GM23338 (cell line): ENCODE data around the gene DNAAF5. TPM values are rescaled to one million over a fixed set of nuclear protein-coding genes. Genes with fewer than 3 reads are reported as not detected.

Experiments used
- ATAC-seq: fragments of 200-7000 bp; cut with Tn5 transposase; 3 replicates; pipeline ENCODE4 v1.9.1; 2020
- DNase-seq: peaks from one replicate; pipeline ENCODE4 v3.0.0-alpha.2; 2015; ENCODE audit warnings: low spot score
- H2AFZ ChIP-seq: fragments of 200-600 bp; sonication (generic); 2 replicates; pipeline ENCODE4 v1.8.0; 2016; ENCODE audit warnings: antibody characterized with exemption, mild to moderate bottlenecking, moderate library complexity
- H3F3A ChIP-seq: fragments of 200-600 bp; sonication (generic); replicated peaks from 2 replicates; pipeline ENCODE4 v1.8.0; 2017; ENCODE audit warnings: antibody characterized with exemption, mixed run types, low read depth
- H3K27ac ChIP-seq: fragments of 200-600 bp; sonication (generic); 2 replicates; pipeline ENCODE4 v1.6.1; 2016; ENCODE audit warnings: low read depth
- H3K27me3 ChIP-seq: fragments of 200-600 bp; sonication (generic); 2 replicates; pipeline ENCODE4 v1.8.0; 2016; ENCODE audit warnings: mild to moderate bottlenecking, mixed run types, moderate library complexity; ENCODE audit not compliant: insufficient read depth
- H3K36me3 ChIP-seq: fragments of 200-600 bp; sonication (generic); 2 replicates; pipeline ENCODE4 v1.8.0; 2016; ENCODE audit warnings: mild to moderate bottlenecking; ENCODE audit not compliant: insufficient read depth
- H3K4me1 ChIP-seq: fragments of 200-600 bp; sonication (generic); 2 replicates; pipeline ENCODE4 v1.8.0; 2016; ENCODE audit warnings: mild to moderate bottlenecking, moderate library complexity; ENCODE audit not compliant: insufficient read depth
- H3K4me2 ChIP-seq: fragments of 200-600 bp; sonication (generic); 2 replicates; pipeline ENCODE4 v1.7.1; 2017; ENCODE audit warnings: mixed run types
- H3K4me3 ChIP-seq: fragments of 200-600 bp; sonication (generic); 2 replicates; pipeline ENCODE4 v1.6.1; 2016; ENCODE audit warnings: mixed run types
- H3K79me2 ChIP-seq: fragments of 200-600 bp; sonication (generic); replicated peaks from 2 replicates; pipeline ENCODE4 v1.8.0; 2017; ENCODE audit warnings: mild to moderate bottlenecking; ENCODE audit not compliant: insufficient read depth
- H3K9me2 ChIP-seq: fragments of 200-600 bp; sonication (generic); 2 replicates; pipeline ENCODE4 v1.8.0; 2017; ENCODE audit not compliant: insufficient read depth
- H4K20me1 ChIP-seq: fragments of 200-600 bp; sonication (generic); replicated peaks from 2 replicates; pipeline ENCODE4 v1.8.0; 2017; ENCODE audit warnings: mild to moderate bottlenecking; ENCODE audit not compliant: insufficient read depth
- H3K27ac Mint-ChIP-seq: 2 replicates; pipeline ENCODE4 v1.8.0; 2020; ENCODE audit warnings: inconsistent platforms, mild to moderate bottlenecking, moderate library complexity, mixed read lengths
- H3K27me3 Mint-ChIP-seq: 3 replicates; pipeline ENCODE4 v1.8.0; 2022; ENCODE audit warnings: low read depth, mild to moderate bottlenecking, moderate library complexity, mixed read lengths, inconsistent platforms; ENCODE audit not compliant: insufficient read depth, poor library complexity
- H3K36me3 Mint-ChIP-seq: 3 replicates; pipeline ENCODE4 v1.8.0; 2021; ENCODE audit warnings: low read depth, mild to moderate bottlenecking, inconsistent platforms, moderate library complexity, mixed read lengths
- H3K4me1 Mint-ChIP-seq: 3 replicates; pipeline ENCODE4 v1.8.0; 2020; ENCODE audit warnings: mild to moderate bottlenecking, inconsistent platforms, mixed read lengths
- H3K4me3 Mint-ChIP-seq: 3 replicates; pipeline ENCODE4 v1.8.0; 2021; ENCODE audit warnings: moderate library complexity, mild to moderate bottlenecking, inconsistent platforms, mixed read lengths
- H3K9me3 Mint-ChIP-seq: 3 replicates; pipeline ENCODE4 v1.8.0; 2020; ENCODE audit warnings: moderate library complexity, mild to moderate bottlenecking, inconsistent platforms, mixed read lengths
- CTCF ChIP-seq, 2 experiments: fragments of 200-600 bp in 1 of 2; sonication (generic) in 1 of 2; conservative IDR thresholded peaks; 2 replicates each; pipeline versions ENCODE4 v1.5.1 to v1.6.1; 2016 to 2017; ENCODE audit warnings: antibody characterized with exemption in 2 of 2, low read depth in 2 of 2, mild to moderate bottlenecking in 2 of 2, moderate library complexity in 1 of 2
- EZH2 ChIP-seq: fragments of 200-600 bp; sonication (generic); IDR thresholded peaks from one replicate; pipeline ENCODE4 v1.8.0; 2017; ENCODE audit warnings: antibody characterized with exemption, mild to moderate bottlenecking, low read depth; ENCODE audit not compliant: unreplicated experiment
- NANOG ChIP-seq: IDR thresholded peaks from 2 replicates; pipeline ENCODE4 v1.6.1; 2016; ENCODE audit warnings: antibody characterized with exemption, borderline replicate concordance
- POLR2AphosphoS5 ChIP-seq: IDR thresholded peaks from 2 replicates; pipeline ENCODE4 v1.6.1; 2016; ENCODE audit warnings: antibody characterized with exemption, low read depth
- STAT1 ChIP-seq: IDR thresholded peaks from one replicate; pipeline ENCODE4 v1.6.1; 2016; ENCODE audit warnings: antibody characterized with exemption; ENCODE audit not compliant: unreplicated experiment
- ZNF114 ChIP-seq: fragments of 250-450 bp; sonication (Bioruptor Pico); IDR thresholded peaks from 2 replicates; pipeline ENCODE4 v1.5.0; 2020; ENCODE audit warnings: mild to moderate bottlenecking, moderate library complexity
- ZNF331 ChIP-seq: fragments of 250-450 bp; sonication (Bioruptor Pico); IDR thresholded peaks from 2 replicates; pipeline ENCODE4 v1.5.0; 2020; ENCODE audit warnings: low read depth, mild to moderate bottlenecking, moderate library complexity
- polyA plus RNA-seq: library from polyadenylated mRNA; unstranded; fragments of >200 nt; fragmentation: Nextera tagmentation; extraction: Ambion mirVana; gene quantifications from 2 replicates; pipeline ENCODE4 v1.2.1, GENCODE V29; 2016
- total RNA-seq: library from RNA; depleted of rRNA; stranded (reverse); fragments of >200 nt; shearing (Covaris generic); gene quantifications from 2 replicates; pipeline ENCODE4 v1.2.3, GENCODE V29; 2014
- TF ChIP-seq, protein P1 (sequence below): fragments of 250-450 bp; sonication (Bioruptor Pico); IDR thresholded peaks from 2 replicates; pipeline ENCODE4 v1.5.0; 2020; ENCODE audit warnings: mild to moderate bottlenecking, moderate library complexity

DNAAF5 gene
- total and polyA plus RNA-seq, 2 experiments from 2014 or later: 20.4 to 86.7 TPM

DNA sequence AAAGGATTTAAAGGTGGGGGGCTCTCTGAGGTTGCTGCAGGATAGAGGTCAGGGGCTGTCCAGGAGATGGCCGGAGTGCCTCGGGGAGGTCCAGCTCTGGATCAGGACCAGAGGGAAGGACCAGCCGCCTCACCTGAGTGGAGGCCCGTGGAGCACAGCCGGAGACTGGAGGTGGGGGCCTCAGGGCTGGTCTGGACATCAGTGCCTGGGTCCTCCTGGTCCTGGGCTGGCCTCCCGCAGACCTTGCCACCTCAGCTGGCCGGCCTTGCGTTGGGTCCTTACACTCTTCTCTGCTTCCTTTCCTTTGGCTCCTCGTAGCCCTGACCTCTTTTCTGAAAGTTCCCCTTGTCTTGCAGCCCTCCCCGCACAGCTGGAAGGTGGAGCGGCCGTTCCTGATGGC, 107.8 kb downstream of the DNAAF5 start (continued):
- TF ChIP-seq, protein P1, sequence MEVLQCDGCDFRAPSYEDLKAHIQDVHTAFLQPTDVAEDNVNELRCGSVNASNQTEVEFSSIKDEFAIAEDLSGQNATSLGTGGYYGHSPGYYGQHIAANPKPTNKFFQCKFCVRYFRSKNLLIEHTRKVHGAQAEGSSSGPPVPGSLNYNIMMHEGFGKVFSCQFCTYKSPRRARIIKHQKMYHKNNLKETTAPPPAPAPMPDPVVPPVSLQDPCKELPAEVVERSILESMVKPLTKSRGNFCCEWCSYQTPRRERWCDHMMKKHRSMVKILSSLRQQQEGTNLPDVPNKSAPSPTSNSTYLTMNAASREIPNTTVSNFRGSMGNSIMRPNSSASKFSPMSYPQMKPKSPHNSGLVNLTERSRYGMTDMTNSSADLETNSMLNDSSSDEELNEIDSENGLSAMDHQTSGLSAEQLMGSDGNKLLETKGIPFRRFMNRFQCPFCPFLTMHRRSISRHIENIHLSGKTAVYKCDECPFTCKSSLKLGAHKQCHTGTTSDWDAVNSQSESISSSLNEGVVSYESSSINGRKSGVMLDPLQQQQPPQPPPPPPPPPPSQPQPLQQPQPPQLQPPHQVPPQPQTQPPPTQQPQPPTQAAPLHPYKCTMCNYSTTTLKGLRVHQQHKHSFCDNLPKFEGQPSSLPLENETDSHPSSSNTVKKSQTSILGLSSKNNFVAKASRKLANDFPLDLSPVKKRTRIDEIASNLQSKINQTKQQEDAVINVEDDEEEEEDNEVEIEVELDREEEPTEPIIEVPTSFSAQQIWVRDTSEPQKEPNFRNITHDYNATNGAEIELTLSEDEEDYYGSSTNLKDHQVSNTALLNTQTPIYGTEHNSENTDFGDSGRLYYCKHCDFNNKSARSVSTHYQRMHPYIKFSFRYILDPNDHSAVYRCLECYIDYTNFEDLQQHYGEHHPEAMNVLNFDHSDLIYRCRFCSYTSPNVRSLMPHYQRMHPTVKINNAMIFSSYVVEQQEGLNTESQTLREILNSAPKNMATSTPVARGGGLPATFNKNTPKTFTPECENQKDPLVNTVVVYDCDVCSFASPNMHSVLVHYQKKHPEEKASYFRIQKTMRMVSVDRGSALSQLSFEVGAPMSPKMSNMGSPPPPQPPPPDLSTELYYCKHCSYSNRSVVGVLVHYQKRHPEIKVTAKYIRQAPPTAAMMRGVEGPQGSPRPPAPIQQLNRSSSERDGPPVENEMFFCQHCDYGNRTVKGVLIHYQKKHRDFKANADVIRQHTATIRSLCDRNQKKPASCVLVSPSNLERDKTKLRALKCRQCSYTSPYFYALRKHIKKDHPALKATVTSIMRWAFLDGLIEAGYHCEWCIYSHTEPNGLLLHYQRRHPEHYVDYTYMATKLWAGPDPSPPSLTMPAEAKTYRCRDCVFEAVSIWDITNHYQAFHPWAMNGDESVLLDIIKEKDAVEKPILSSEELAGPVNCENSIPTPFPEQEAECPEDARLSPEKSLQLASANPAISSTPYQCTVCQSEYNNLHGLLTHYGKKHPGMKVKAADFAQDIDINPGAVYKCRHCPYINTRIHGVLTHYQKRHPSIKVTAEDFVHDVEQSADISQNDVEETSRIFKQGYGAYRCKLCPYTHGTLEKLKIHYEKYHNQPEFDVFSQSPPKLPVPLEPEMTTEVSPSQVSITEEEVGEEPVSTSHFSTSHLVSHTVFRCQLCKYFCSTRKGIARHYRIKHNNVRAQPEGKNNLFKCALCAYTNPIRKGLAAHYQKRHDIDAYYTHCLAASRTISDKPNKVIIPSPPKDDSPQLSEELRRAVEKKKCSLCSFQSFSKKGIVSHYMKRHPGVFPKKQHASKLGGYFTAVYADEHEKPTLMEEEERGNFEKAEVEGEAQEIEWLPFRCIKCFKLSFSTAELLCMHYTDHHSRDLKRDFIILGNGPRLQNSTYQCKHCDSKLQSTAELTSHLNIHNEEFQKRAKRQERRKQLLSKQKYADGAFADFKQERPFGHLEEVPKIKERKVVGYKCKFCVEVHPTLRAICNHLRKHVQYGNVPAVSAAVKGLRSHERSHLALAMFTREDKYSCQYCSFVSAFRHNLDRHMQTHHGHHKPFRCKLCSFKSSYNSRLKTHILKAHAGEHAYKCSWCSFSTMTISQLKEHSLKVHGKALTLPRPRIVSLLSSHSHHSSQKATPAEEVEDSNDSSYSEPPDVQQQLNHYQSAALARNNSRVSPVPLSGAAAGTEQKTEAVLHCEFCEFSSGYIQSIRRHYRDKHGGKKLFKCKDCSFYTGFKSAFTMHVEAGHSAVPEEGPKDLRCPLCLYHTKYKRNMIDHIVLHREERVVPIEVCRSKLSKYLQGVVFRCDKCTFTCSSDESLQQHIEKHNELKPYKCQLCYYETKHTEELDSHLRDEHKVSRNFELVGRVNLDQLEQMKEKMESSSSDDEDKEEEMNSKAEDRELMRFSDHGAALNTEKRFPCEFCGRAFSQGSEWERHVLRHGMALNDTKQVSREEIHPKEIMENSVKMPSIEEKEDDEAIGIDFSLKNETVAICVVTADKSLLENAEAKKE (CRISPR knock-in tag): no peak

GRCh38 chr7:835021-835420, 108.5 kb downstream of the DNAAF5 start:
- Histone ChIP-seq H2AFZ (no peak overlapping the region), H3F3A (no peaks in the 10 kb centered on the region), H4K20me1 (peaks cover 62% of the 10 kb centered on the region), H3K9me2 (no peaks in the 10 kb centered on the region), H3K4me1 (peaks cover 9% of the 10 kb centered on the region), H3K27me3 (no peaks in the 10 kb centered on the region), H3K27ac (0 out of 2 replicates have a peak overlapping the region, but pooled peaks have one; percentile 45), H3K79me2 (peaks cover 91% of the 10 kb centered on the region), H3K4me2 (no peak overlapping the region), H3K36me3 (peaks cover 3% of the 10 kb centered on the region; the same call in 1 of the 2 replicates), H3K4me3 (no peak overlapping the region)
- ATAC-seq (no peak), DNase-seq (no peak)
- no peak for TF ChIP-seq CTCF (conservative IDR thresholded peaks at IDR 0.05; ENCODE audit: low read depth in 2 of 2)
- TF ChIP-seq STAT1: no peak
- no peak for TF ChIP-seq EZH2
- TF ChIP-seq ZNF114 (CRISPR knock-in tag): no peak
- no peak for TF ChIP-seq ZNF331 (CRISPR knock-in tag)
- TF ChIP-seq POLR2AphosphoS5: no peak
- TF ChIP-seq NANOG: no peak
- TF ChIP-seq, protein P1 (CRISPR knock-in tag): no peak
- H3K27me3 Mint-ChIP-seq: peaks cover 10% of the 10 kb centered on the region
- H3K36me3 Mint-ChIP-seq: peaks cover 41% of the 10 kb centered on the region
- H3K27ac Mint-ChIP-seq: no peak overlapping the region
- no peaks in the 10 kb centered on the region for H3K9me3 Mint-ChIP-seq
- peaks cover 32% of the 10 kb centered on the region for H3K4me1 Mint-ChIP-seq
- no peak overlapping the region for H3K4me3 Mint-ChIP-seq
